ENCODE measurements around the gene KLHDC10. TPM values are rescaled to one million over a fixed set of nuclear protein-coding genes. Genes with fewer than 3 reads are reported as not detected.
"Not testable (repeated sequence)": the region's sequence is repeated elsewhere in the genome, so short reads cannot be mapped to it uniquely, and the experiment has no call there.

Gene KLHDC10
- total RNA-seq, 2 donors from 2014 or later = 23.8 to 28.5 TPM

DNA sequence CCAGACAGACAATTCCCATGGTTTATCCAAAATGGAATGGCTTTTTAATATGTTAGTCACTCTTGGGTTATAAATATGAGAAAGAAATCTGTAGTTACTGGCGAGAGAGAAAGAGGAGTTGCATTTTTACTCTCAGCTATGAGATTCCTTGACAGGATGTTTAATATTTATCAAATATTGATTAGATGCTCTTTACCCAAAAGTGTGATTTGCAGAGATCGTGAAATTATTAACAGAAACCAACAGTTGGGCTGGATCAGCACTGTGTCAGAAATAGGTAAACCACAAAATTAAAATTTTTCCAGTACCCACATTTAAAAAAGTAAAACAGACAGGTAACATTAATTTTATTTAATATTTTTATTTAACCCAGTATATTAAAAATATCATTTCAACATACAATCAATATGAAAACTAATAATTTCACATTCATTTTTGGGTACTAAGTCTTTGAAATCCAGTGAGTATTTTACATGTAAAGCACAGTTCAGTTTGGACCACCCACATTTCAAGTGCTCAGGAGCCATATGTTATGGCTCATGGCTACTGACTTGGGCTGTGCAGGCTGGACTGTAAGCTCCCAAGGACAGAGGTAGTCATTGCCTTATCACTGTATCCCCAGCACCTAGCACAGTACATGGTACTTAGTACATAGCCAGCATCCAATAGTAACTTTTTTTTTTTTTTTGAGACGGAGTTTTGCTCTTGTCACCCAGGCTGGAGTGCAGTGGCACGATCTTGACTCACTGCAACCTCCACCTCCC is 42.5 kb downstream of the KLHDC10 start:
- intact Hi-C loops (cut with DNase I) = no loop called here
- DNase-seq (no peak), ATAC-seq (no peak)

DNA sequence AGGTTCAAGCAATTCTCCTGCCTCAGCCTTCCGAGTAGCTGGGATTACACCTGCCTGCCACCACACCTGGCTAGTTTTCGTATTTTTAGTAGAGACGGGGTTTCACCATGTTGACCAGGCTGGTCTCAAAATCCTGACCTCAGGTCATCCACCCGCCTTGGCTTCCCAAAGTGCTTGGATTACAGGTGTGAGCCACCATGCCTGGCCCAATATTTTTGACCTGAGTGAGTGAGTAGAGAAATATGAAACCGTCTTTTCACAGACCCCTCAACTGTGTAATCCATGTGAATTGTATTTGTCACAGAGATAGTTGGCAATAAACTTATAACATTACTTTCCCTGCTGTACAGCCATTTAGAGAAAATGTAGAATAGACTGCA is 43.1 kb downstream of the KLHDC10 start:
- intact Hi-C loops (cut with DNase I); ATAC-seq: not testable (repeated sequence)

DNA sequence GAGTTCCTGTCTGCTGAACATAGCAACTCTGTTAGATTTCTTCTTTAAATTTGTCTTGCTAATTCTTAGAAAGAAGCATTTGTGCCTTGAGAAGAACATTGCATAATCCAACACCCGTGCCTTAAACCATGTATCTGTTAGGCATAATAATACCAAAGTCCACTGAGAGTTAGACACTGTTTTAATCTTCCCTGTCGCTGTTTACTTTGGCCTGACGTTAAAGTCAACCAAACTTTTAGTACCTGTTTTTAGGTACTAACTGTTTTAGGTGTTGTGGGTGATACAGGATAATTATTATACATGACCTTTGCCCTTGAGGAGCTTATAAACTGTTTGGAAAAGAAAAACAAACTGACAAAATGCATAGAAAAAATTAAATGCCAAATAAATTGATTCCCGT is 43.6 kb downstream of the KLHDC10 start:
- intact Hi-C loops (cut with DNase I) = no loop called here
- ATAC-seq = no peak
- DNase-seq = no peak

More for the DNA sequence above, 43.1 kb downstream of the KLHDC10 start:
- not testable (repeated sequence) for DNase-seq

DNA sequence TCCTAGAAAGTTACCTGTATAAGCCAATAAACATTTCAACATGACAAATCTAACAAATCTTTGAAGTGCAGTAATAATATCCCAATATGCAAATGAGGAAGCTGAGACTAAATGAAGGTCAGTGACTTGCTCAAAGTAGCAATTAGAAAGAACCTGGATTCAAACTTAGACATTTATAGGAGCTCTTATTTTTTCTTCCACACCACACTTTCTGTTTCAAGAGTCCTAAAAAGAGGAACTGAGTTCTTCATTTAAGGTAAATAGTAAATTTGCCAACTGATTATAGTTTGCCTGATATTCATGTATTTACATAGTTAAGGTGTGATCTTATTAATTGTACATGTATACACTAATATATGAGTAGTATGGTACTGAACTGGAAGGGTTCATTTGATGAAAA is 44.0 kb downstream of the KLHDC10 start:
- intact Hi-C loops (cut with DNase I) = no loop called here
- no peak for ATAC-seq
- DNase-seq = no peak

DNA sequence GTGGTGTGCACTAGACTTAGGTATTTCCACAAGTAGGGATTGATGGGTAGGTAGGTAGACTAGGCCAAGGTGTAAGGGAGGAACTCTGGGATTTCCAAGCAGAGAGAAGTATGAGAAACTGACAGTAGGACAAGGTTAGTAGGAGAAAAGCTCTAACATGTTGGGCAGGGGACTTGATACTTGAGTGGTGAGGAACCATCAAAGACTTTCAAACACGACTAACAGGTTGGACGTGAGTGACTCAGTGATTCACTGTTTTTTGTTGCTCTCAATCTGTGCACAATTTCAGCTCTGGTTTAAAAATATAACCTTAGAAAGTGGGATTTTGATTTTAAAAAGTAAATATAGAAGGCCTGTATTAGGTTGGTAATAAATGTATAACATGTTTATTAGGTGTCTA is 44.4 kb downstream of the KLHDC10 start:
- intact Hi-C loops (cut with DNase I) = no loop called here
- DNase-seq (no peak), ATAC-seq (no peak)

DNA sequence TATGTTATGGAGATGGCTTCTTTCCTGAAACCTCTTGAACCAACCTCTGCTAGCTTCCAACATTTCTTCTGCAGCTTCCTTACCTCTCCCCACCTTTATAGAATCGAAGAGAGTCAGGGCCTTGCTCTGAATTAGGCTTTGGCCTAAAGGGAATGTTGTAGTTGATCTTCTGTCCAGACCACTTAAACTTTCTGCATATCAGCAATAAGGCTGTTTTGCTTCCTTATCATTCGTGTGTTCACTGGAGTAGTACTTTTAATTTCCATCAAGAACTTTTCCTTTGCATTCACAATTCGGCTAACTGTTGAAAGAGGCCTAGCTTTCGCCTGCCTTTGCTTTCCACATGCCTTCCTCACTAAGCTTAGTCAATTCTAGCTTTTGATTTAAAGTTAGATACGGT is 48.0 kb downstream of the KLHDC10 start:
- no peak for DNase-seq
- no peak for ATAC-seq
- intact Hi-C loops (cut with DNase I) = no loop called here

DNA sequence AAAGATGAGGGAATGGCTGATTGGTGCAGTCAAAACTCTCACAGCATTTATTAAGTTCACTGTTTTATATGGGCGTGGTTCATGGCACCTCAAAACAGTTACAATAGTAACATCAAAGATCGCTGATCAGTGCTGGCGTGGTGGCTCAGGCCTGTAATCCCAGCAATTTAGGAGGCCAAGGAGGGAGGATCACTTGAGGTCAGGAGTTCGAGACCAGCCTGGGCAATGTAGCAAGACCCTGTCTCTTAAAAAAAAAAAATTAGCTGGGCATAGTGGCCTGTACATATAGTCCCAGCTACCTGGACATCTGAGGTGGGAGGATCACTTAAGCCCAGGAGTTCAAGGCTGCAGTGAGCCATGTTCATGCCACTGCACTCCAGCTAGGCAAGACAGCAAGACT is 48.5 kb downstream of the KLHDC10 start:
- no peak for ATAC-seq
- intact Hi-C loops (cut with DNase I) = no loop called here
- DNase-seq = no peak

DNA sequence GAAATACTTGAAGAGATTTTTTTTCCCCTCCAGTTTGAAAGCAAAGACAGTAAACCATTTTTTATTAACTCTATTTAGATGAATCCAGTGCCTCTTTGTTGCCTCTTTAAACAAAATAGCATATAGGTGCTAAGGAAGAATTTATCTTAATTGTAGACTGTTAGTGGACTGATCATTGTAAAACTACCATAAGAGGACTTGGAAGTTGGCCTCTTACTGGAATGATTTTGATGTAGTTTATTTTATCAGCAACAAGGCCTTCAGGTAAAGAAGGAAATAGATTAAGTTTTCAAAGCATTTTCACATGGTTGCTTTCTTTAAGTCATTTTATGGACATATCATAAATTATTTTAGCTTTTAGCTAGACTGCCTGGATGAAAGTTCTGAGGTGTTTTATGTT is 53.2 kb downstream of the KLHDC10 start:
- DNase-seq (no peak), ATAC-seq (no peak)
- intact Hi-C loops (cut with DNase I) = no loop called here

DNA sequence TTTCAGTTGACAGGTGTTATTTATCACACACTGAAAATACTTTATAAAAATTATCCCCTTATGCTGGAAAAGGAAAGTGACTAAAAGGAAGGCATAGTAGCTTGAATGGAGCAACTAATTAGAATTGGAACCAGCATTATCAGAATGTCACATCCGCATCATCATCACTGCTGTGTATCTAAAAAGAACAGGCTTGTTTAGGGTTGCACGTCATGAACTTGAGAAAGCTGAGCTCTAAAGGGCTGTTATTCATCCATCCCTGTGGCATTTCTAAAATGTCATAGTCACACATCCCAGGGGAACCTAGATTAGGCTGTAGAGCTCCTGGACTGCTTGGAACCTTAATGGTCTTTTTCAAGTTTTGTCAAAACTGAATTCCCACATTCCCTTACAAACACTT is 54.4 kb downstream of the KLHDC10 start:
- DNase-seq (no peak), ATAC-seq (no peak)

DNA sequence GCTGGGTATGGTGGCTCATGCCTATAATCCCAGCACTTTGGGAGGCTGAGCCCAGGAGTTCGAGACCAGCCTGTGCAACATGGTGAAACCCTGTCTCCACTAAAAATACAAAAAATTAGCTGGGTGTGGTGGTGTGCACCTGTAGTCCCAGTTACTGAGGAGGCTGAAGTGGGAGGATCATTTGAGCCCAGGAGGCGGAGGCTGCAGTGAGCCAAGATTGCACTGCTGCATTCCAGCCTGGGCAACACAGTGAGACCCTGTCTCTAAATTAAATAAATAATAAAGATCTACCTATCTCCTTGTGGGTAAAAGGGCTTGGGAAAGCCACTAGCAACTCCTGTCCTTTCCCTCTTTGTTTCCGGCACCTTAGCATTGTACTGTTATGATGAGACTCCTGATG is 56.5 kb downstream of the KLHDC10 start:
- DNase-seq; intact Hi-C loops (cut with DNase I); ATAC-seq: not testable (repeated sequence)

More for the DNA sequence above, 54.4 kb downstream of the KLHDC10 start:
- intact Hi-C loops (cut with DNase I) = no loop called here

DNA sequence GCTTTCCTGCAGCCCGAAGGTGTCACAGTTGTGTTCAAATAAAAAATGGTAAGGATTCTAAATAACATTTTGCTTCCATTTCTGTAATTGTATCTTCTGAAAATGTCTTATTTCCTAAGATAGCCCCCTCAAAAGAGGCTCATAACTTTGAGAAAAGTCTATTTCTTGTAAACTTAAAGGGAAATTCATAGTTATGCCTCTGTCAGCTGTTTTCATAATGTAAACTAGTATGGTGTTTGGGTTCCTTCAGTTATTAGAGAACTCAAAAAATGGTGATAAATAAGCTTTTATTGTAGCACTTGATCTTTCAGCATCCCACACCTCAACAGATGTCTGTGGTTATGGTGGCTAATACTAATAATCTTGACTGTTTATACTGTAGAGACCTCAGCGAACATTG is 57.1 kb downstream of the KLHDC10 start:
- intact Hi-C loops (cut with DNase I) = no loop called here
- DNase-seq = no peak
- ATAC-seq = no peak

DNA sequence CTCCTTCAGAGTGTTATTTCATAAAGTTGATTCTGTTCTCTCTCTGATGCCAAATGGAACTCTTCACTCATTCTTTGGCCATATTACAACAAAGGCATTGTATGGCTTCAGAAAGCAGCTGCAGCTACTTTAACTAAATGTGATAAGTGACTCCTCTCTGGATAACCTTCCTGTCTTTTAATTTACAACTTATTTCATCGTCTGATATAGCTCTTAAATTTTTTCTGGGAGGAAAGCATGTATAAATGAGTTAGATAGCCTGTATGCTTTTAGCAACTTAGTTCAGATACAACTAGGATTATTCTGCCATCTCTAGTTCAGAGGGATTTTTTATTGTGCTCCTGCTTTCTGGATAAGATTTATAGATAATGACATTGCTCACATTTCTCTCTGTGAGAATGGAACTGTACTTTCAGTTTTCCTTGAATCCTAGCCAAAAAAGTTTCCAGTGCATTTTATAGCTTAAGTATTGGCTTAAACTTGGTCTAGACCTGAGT is 57.5 kb downstream of the KLHDC10 start:
- DNase-seq (no peak), ATAC-seq (no peak)
- intact Hi-C loops (cut with DNase I) = no loop called here

DNA sequence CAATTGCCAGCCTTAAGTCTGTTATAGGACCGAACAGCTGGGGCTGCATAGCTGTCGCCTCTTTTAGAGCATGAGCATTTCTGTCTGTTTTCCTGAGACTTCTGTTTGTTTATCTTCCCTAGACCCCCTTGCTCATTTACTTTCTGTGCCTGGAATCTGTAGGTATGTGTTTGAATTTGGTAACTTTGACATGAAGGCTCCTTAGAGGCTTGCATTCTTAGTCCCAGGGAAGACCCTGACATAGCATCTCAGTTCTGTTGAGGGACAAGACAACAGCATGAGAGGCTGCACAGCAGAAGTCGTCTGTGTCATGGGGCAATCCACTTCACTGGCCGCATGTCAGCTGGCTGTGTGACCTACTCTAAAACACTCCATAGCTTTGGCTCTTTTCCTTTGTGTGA is 58.7 kb downstream of the KLHDC10 start:
- ATAC-seq = no peak

DNA sequence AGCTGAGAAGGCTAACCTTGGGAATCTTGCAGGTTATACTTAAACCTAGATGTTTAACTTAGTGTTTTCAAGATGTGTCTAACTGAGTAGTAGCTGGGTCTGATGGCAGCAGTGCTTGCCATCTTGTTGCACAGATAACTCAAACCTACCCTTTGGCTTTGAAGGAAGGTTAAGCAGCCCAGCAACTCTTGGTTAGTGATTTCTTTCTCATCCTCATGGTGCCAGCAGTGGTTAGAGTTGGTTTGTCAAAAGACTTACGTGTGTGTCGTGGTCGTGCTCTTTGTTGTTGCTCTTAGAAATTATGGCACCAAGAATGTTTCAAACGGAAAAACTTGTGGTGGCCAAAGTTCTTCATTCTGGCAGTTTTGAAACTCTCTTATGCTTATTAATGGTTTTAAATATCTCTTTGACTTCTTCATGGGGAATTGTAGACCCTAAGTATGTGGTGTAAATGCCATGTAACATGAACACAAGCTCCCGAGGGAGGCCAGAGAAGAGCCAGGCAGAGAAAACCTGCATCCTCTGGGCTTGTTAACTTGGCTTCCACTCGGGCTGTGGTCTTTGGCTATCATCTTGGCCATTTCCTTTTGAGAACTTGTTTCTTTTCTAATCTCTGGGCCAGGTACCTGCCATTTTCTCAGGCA is 61.0 kb downstream of the KLHDC10 start:
- DNase-seq (no peak), ATAC-seq (no peak)
- intact Hi-C loops (cut with DNase I) = no loop called here

More for the DNA sequence above, 58.7 kb downstream of the KLHDC10 start:
- intact Hi-C loops (cut with DNase I) = no loop called here
- no peak for DNase-seq

DNA sequence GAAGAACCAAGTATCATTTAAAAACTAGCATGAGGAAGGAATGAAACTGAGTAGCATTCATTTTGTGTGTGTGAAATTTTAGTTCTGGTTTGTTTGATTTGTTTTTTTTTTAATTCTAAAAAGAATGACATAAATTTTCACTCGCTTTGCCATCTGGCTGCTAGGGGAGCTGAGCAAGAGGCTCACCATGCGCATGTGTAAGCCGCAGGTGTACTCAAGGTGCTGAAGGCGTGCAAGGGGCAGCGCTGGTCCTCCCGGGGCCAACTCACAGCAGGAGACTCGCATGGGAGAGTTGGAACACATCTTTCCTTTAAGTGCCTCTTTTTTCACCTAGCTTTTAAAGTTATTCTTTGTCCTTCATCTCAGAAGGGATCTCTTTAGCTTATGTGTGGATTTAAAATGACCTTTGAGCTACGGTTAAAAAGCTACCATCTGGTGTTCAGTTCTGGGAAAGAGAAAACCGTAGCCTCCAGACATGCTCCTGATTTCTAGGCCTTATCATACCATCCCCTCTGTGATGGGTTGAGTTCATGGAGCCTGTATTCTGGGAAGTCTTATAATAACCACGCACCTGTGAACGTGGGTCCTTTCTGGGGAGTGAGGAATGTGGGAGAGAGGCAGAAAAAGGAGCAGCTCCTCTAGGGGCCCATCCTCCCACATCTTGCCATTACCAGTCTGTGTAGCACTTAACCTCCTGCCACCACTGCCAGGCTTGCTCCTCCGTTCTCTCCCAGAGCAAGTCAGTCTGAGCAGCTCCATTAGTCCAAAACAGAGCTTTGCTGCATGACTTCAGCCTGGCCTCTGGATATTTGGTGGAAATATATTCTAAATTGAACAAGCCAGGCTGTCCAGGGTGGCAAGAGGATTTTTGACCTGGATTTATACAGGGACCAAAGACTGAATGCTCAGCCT is 61.9 kb downstream of the KLHDC10 start:
- intact Hi-C loops (cut with DNase I) = no loop called here
- ATAC-seq (no peak), DNase-seq (no peak)

DNA sequence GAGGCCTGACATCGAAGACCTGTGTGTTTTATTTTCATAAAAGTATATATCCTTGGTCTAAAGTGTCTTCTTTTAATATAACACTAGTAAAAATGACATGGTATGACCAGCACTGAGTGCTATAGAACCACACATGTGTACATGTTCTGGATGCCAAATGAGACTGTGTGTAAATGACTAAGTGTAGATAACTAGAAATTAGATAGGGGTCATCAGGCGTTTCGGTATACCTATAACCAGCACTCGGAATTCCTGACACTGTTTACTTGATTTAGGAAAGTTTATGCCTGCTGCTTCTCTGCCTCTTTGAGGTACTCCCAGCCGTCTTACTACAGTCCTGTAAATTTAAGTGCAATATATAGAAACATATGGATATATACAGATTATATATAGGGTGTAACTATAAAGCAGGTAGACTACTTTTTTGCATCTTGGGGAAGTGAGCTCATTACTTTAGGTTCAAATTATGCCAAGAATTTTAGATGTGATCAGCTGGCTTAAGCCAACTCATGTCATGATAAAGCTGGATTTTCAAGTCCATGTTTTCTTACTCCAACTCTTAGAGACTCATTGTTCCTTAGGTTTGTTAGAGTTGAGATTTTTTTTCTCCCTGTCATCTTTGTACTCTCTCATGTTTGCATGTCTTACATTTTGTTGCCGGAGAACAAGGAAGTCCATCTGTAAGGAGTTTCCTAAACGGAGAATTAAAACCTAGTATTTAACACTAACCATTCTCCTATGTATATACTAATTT is 62.9 kb downstream of the KLHDC10 start:
- intact Hi-C loops (cut with DNase I) = no loop called here
- ATAC-seq (no peak), DNase-seq (no peak)

DNA sequence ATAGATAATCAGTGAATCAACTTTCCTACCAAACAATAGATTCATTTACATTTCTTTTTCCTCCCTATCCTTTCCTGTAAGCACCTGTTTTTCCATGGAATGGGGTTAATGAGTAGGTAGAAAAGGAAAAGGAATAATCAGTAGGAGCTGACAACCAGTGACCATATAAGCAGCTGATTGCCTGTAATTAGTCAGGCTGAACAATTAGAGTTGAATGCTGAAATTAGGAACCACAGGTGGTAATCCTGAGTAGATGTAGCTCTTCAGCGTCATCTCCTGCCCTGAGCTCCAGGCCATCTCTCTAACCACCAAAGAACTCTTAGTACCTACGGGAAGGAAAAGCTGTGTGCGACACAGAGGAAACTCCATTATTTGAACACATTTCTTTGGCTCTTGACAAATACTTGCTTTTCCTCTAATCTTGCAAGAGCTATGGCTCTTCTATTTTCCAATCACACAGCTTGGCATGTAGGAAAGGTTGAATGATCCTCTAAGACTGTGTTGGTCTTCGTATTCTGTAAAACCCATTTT is 63.8 kb downstream of the KLHDC10 start:
- DNase-seq (no peak), ATAC-seq (no peak)
- intact Hi-C loops (cut with DNase I) = no loop called here

DNA sequence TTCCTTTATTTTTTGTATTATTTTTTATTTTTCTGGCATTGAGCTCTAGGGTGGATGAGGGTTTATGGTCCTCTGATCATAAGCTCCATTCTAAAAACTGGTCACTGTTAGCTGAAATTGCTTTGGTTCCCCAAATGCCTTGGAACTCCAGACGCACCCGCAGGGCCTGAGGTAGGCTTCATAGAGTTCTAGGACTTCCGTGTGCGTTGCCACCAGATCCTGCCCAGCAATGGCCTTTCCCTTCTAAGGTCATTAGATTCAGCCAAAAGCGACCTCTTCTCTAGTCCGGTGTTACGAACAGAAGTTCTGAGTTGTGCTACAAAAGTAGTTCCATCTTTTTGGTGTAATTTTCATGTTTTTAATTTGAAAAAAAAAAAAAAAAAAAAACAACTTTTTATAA is 64.4 kb downstream of the KLHDC10 start:
- no peak for ATAC-seq
- DNase-seq = no peak
- intact Hi-C loops (cut with DNase I) = no loop called here
